ENCODE data around the gene SAC3D1. TPM values are rescaled to one million over a fixed set of nuclear protein-coding genes. Genes with fewer than 3 reads are reported as not detected.

The SAC3D1 gene
- 4.7 TPM for total RNA-seq

DNA sequence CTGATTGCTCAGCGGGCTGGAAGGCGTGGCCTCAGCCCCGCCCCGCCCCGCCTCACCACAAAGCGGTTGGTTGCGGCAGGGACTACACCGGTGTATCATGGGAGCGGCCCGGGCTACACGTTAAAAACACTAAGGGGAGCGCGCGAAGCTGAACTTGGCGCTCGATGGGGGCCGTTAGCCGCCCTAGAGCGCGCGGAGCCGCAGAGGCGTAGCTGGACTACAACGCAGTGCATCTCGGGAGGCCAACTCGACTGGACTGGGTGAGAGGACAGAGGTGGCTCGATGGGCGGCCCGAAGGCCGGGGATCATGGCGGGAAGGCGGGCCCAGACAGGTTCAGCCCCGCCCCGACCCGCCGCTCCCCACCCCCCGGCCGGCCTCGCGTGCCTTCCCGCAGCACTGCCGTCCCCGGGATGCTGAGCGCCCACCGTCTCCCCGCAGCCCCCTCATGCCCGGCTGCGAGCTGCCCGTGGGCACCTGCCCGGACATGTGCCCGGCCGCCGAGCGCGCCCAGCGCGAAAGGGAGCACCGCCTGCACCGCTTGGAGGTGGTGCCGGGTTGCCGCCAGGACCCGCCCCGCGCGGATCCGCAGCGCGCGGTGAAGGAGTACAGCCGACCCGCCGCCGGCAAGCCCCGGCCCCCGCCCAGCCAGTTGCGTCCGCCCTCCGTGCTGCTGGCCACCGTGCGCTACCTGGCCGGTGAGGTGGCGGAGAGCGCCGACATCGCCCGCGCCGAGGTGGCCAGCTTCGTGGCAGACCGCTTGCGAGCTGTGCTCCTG is at the start of gene SAC3D1:
Gene SAC3D1 (plus strand): TSS at position 364 of the 776 bp plus-strand sequence. CDS start 83 bp downstream, at position 447.

DNA sequence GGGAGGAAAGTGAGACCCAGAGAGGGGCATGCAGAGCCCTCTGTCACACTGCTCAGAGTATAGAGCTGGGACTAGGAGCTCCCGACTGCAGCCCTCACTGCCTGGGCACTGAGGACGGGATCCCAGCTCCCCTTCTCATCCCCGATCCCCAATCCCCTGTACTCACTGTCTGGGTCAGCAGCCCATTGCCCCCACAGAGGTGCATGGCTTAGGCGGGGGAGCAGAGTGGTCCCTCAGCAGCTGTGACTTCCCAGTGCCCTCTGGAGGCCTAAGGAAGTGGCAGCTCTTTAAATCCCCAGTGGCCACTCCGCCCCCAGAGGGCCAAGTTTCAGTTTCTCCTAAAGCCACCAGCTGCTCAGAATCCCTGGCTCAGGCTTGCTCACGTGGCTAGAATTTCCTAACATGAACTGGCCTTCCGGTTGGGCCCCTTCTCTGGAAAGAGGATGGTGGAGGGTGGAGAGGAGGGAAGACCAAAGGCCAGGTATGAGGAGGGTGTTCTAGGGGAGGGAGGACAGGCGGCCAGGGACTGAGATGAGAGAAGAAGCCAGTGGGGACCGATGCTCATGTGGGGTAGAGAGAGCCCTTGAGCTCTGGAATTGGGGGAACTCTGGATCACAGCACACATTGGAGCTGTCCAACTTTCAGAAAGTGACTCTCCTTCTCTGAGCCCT is 44.2 kb upstream of the SAC3D1 start, which contains the start of gene BATF2:
Gene BATF2 (minus strand): TSS at position 262 of the 671 bp plus-strand sequence. CDS start 57 bp downstream, at position 205.

DNA sequence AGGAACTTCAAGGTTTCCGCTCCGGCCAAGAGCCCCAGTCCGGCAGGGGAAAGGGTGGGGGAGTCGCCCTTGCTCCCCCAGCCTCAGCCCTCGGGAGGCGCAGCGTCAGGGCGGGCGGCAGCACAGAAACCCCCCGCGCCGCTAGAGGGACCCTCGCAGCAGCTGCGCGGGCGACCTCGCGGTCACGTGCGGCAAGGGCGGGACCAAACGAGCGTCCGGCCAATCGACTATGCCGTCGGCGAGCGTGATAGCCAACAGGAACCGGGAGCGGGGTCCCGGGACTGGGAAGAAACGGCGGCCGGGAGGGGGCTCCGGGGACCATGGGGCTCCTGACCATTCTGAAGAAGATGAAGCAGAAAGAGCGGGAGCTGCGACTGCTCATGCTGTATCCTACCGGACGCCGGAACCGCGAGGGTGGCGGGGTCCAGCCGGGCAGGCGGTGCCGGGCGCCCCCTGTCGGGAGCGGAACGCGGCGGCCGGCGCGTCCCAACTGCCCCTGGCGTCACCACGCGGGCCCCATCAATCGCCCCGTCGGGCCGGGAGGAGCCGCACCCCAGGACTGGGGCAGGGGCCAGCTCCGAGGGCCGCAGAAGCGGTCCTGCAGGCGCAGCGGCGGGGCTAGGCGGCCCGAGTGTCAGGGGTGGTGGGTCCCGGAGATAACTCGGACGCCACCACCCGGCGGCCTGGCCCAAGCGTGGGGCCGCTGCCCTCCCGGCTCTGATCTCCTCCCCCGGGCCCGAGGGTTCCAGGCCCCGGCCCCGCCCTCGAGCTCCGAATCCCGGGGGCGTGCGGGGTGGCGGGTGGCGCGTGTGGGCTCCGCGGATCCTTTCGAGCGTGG is 26.9 kb upstream of the SAC3D1 start, which contains the start of gene ARL2:
Gene ARL2 (plus strand): TSS at position 273 of the 838 bp plus-strand sequence. CDS start 48 bp downstream, at position 321.

DNA sequence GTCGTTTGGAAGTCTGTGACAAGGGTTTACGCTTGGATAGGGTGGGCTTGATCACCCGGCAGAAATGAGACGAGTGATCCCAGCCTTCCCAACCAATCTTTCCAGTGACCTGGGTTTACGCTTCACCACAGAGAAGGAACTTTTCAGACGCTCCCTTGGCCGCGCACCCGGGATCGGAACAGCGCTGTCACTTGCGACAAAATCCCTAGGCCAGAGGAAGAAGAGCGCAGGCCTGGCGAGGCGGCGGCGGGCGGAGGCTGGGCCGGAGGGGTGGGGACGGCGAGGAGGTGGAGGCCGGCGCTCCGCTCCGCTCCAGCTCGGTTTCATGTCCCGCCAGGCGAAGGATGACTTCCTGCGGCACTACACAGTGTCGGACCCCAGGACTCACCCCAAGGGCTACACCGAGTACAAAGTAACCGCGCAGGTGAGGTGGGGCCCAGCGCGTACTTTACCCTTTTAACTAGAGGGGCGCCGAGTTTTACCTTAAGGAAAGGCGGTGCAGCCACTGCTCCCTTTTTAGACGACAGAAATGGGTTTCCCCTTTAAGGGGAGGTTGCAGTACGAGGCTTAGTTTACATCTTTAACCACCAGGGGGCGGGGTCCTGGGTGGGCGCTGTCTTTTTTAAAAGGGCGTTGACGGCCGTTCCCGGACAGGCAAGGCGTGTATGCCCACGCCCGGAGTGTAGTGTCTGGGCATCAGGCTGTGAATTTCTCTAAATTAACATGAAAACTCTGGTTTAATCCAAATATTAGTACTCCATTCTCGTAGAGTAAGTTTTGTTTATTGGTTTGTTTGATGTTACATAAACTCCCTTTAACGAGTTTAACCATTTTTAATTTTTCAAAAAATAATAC is 13.6 kb upstream of the SAC3D1 start, which contains the start of gene SNX15:
Gene SNX15 (plus strand): TSS at position 227 of the 855 bp plus-strand sequence. CDS start 99 bp downstream, at position 326.

DNA sequence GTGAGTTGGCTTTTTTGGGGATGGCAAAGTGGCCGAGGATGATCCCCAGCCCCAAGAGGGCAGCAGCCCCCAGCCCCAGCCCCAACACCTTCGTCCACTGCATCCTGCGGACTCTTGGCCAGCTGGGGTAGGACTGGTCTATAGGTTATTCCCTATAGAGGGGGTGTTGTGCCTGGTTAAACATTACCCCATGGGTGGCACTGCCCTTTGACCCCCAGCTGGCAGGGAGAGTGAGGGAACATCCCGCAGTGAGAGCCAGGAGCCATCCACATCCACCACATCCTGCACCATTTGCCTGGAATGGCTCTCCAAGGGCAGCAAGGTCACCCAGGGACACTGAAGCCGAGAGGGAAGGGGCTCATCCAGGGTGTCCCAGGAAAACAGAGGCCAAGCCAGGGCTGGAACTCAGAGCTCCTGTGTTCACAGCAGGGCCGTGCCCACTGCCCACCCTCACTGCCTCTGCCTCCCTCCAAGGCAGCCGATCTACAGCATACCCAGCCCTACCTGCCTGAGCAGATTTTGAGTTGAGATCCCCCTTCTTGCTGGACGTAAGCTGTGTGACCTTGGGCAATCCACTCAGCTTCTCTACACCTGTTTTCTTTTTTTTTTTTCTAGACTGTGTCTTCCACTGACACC is 17.5 kb downstream of the SAC3D1 start, which contains the start of gene NAALADL1:
Gene NAALADL1 (minus strand): TSS at position 135 of the 636 bp plus-strand sequence. CDS start 32 bp downstream, at position 103.

DNA sequence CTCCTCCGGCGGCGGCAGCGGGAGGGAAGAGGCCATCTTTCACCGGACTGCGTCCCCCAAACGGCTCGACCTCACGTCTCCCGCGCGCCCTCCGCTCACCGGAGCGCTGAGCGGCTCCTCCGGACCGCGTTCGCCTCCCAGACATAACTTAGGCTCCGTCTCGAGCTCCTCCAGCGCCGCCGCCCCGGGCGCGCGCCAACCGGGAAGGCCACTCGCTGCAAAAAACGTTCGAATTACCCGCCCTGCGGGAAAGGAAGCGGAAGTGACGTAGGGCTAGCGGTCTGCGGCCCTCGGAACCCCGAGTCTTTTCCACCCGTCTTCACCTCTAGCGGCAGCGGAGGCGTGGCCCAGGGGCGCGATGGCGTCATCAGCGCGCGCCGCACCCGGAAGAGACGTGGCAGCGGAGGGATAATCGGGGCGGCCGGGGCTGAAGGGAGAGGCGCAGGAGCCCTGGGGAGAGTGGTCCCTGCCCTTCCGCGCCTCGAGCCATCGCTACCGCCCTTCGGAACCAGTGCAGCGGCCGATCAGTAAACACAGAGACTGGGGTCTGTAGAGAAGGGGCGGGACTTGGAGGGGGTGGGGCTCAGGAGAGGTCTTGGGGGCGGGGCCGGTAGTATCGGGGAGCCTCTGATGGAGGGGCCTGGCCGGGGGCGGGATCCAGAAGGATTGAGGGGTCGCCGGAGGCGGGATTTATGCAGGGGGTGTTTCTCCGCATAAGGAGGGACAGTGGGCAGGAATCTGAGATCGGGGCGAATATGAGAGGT is 43.0 kb downstream of the SAC3D1 start, which contains the start of the genes CDCA5 and ZFPL1:
Gene CDCA5 (minus strand): TSS at position 207 of the 764 bp plus-strand sequence. CDS start 62 bp downstream, at position 145.
Gene ZFPL1 (plus strand): TSS at position 389 of the 764 bp plus-strand sequence. CDS start 477 bp downstream, outside the sequence.

Small RNA genes within 50 kb of the gene (small RNA-seq; reads per million reads assigned to genes)
- not detected for gene MIR6879 (ENCODE audit: low replicate concordance)
- not detected for gene SNX15 (ENCODE audit: low replicate concordance)

Other genes with a start within 250 kb of the SAC3D1 start
- 15.7 TPM for gene MAP4K2, start 238.0 kb upstream of the SAC3D1 start, total RNA-seq
- 24.4 TPM for gene MEN1, start 230.7 kb upstream of the SAC3D1 start, total RNA-seq
- gene CDC42BPG, start 196.6 kb upstream of the SAC3D1 start, total RNA-seq = 0.31 TPM
- 44.4 TPM for gene EHD1, start 162.6 kb upstream of the SAC3D1 start, total RNA-seq
- gene ATG2A, start 124.0 kb upstream of the SAC3D1 start, total RNA-seq = 13.1 TPM
- 27.9 TPM for gene PPP2R5B, start 116.5 kb upstream of the SAC3D1 start, total RNA-seq
- gene GPHA2, start 105.3 kb upstream of the SAC3D1 start, total RNA-seq = not detected
- not detected for gene MAJIN, start 69.1 kb upstream of the SAC3D1 start, total RNA-seq
- gene BATF2, start 44.2 kb upstream of the SAC3D1 start, total RNA-seq = not detected
- 42.9 TPM for gene ARL2, start 27.1 kb upstream of the SAC3D1 start, total RNA-seq
- 21.9 TPM for gene SNX15, start 13.8 kb upstream of the SAC3D1 start, total RNA-seq
- 2.2 TPM for gene NAALADL1, start 17.3 kb downstream of the SAC3D1 start, total RNA-seq
- 2.8 TPM for gene CDCA5, start 42.8 kb downstream of the SAC3D1 start, total RNA-seq
- 20.3 TPM for gene ZFPL1, start 43.0 kb downstream of the SAC3D1 start, total RNA-seq
- gene VPS51, start 55.0 kb downstream of the SAC3D1 start, total RNA-seq = 197 TPM
- 61.0 TPM for gene TM7SF2, start 70.7 kb downstream of the SAC3D1 start, total RNA-seq
- gene ZNHIT2, start 76.5 kb downstream of the SAC3D1 start, total RNA-seq = 4.7 TPM
- gene FAU, start 80.9 kb downstream of the SAC3D1 start, total RNA-seq = 168 TPM
- gene MRPL49, start 81.1 kb downstream of the SAC3D1 start, total RNA-seq = 29.4 TPM
- gene SYVN1, start 93.3 kb downstream of the SAC3D1 start, total RNA-seq = 22.2 TPM
- not detected for gene SPDYC, start 129.0 kb downstream of the SAC3D1 start, total RNA-seq
- gene CAPN1, start 140.7 kb downstream of the SAC3D1 start, total RNA-seq = 65.7 TPM
- gene POLA2, start 220.8 kb downstream of the SAC3D1 start, total RNA-seq = 4.7 TPM